Measurements from ENCODE around the gene HOOK2.
A peak's percentile ranks its signal among the peaks of the same experiment; 100 is the strongest.
"Not testable (repeated sequence)": the region's sequence is repeated elsewhere in the genome, so short reads cannot be mapped to it uniquely, and the experiment has no call there.

Gene HOOK2

GRCh38 chr19:12799742-12800465 is 24.6 kb upstream of the HOOK2 start:
- no peak for DNase-seq (ENCODE audit: low read depth in 1 of 2, low spot score in 1 of 2)
- TF ChIP-seq JUND (IDR thresholded peaks at IDR 0.05; ENCODE audit: low read depth) = no peak
- in situ Hi-C loops (cut with HindIII; ENCODE audit: low pct_unique_long_range_greater_than_20kb, low sequenced_read_pairs) = no loop called here

DNA sequence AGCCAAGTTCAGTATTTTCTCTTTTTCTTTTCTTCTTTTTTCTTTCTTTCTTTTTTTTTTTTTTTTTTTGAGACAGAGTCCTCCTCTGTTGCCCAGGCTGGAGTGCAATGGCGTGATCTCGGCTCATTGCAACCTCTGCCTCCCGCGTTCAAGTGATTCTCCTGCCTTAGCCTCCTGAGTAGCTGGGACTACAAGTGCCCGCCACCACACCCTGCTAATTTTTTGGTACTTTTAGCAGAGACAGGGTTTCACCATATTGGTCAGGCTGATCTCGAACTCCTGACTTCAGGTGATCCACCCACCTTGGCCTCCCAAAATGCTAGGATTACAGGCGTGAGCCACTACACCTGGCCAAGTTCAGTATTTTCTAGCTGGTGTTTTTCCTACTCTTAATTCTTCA is 22.3 kb upstream of the HOOK2 start:
- in situ Hi-C loops (cut with HindIII; ENCODE audit: low pct_unique_long_range_greater_than_20kb, low sequenced_read_pairs); DNase-seq (ENCODE audit: low read depth in 1 of 2, low spot score in 1 of 2): not testable (repeated sequence)

- DNase-seq (ENCODE audit: low read depth in 1 of 2, low spot score in 1 of 2) = no peak
- in situ Hi-C loops (cut with HindIII; ENCODE audit: low pct_unique_long_range_greater_than_20kb, low sequenced_read_pairs) = no loop called here
- TF ChIP-seq JUND (IDR thresholded peaks at IDR 0.05; ENCODE audit: low read depth) = no peak
Measured at GRCh38 chr19:12797141-12797587, 21.8 kb upstream of the HOOK2 start.

- DNase-seq (ENCODE audit: low read depth in 1 of 2, low spot score in 1 of 2) = peak in 1 of 2 experiments; percentile 80
- in situ Hi-C loops (cut with HindIII; ENCODE audit: low pct_unique_long_range_greater_than_20kb, low sequenced_read_pairs) = no loop called here
- TF ChIP-seq JUND (IDR thresholded peaks at IDR 0.05; ENCODE audit: low read depth) = no peak
Measured at GRCh38 chr19:12796146-12797071, 21.1 kb upstream of the HOOK2 start.

GRCh38 chr19:12794971-12795381 is 19.6 kb upstream of the HOOK2 start:
- TF ChIP-seq JUND (IDR thresholded peaks at IDR 0.05; ENCODE audit: low read depth) = no peak
- DNase-seq (ENCODE audit: low read depth in 1 of 2, low spot score in 1 of 2) = no peak
- in situ Hi-C loops (cut with HindIII; ENCODE audit: low pct_unique_long_range_greater_than_20kb, low sequenced_read_pairs) = no loop called here

DNA sequence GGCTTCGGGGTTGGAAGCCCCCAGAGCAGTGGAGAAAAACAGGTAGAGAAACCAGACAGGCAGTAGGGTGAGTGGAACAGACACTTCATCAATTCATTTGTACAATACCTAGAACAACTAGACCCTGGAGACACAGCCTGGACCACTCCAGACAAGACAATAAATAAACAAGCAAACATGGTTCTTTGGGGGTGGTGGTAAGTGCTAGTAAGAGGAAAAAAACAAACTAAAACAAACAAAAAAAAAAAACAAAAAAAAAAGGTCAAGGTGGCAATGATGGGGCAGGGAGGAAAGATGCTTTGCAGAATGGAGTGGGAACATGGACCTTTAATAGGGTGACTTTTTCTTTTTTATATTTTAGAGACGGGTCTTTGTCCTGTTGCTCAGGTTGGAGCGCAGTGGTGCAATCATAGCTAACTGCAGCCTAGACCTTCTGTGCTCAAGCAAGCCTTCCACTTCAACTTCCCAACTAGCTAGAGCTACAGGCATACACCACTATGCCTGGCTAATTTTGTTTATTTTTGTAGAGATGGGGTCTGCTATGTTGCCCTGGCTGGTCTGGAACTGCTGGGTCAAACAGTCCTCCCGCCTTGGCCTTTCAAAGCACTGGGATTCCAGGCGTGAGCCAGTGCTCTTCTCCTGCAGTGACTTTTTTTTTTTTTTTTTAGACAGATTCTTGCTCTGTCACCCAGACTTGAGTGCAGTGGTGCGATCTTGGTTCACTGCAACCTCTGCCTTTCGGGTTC is 19.0 kb upstream of the HOOK2 start:
- TF ChIP-seq JUND (IDR thresholded peaks at IDR 0.05; ENCODE audit: low read depth) = no peak
- in situ Hi-C loops (cut with HindIII; ENCODE audit: low pct_unique_long_range_greater_than_20kb, low sequenced_read_pairs) = no loop called here
- DNase-seq (ENCODE audit: low read depth in 1 of 2, low spot score in 1 of 2) = no peak

DNA sequence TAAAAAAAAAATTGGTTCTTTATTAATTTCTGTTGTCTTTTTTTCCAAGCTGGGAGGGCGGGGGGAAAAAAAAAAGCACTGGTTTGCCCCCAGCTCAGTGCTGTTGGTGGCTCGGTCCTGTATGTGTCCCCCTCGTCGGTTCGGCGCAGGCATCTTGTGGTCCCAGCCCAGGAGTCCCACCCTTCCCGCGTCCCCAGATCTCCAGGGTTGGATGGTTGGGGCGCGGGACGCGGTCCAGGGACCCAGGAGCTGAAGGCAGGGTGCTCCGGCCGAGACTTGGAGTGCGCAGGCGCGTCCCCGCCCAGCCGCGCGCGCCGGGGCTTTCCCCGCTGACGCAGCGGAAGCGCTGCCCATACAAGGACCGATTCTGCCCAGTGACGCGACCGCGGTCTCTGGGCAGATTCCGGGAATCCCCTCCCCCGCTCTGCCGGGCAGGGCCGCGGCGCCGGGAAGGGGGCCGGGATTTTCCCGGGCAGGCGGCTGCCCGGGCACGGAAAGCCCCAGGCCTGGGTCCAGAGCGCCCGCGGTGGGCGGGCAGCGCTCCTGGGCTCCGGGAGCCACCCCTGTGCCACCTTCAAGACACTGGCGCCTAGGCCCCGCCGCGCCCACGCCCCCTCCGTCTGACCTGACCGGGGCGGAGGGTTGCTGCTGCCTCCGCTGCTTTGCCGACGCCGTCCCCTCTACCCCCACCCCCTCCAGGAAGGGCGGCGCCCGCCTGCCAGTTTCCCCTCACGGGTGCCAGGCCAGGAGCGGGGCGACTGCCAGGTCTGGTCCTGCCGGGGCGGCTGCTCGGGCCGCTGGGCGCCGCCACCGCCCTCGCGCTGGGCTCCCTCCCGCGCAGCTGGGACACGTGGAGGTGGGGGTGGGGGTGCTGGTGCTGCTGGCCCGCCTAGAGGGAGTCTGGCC is 18.2 kb upstream of the HOOK2 start:
- in situ Hi-C loops (cut with HindIII; ENCODE audit: low pct_unique_long_range_greater_than_20kb, low sequenced_read_pairs) = no loop called here
- no peak for TF ChIP-seq JUND (IDR thresholded peaks at IDR 0.05; ENCODE audit: low read depth)
- peak; percentile 85 to 93 for DNase-seq (ENCODE audit: low read depth in 1 of 2, low spot score in 1 of 2)

DNA sequence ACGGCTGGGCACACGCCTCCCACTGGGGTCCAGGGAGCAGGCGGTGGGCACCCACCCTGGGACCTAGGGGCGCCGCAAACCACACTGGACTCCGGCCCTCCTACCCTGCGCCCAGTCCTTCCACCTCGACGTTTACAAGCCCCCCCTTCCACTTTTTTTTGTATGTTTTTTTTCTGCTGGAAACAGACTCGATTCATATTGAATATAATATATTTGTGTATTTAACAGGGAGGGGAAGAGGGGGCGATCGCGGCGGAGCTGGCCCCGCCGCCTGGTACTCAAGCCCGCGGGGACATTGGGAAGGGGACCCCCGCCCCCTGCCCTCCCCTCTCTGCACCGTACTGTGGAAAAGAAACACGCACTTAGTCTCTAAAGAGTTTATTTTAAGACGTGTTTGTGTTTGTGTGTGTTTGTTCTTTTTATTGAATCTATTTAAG is 17.5 kb upstream of the HOOK2 start:
- TF ChIP-seq JUND (IDR thresholded peaks at IDR 0.05; ENCODE audit: low read depth) = no peak
- no peak for DNase-seq (ENCODE audit: low read depth in 1 of 2, low spot score in 1 of 2)
- in situ Hi-C loops (cut with HindIII; ENCODE audit: low pct_unique_long_range_greater_than_20kb, low sequenced_read_pairs) = no loop called here

DNA sequence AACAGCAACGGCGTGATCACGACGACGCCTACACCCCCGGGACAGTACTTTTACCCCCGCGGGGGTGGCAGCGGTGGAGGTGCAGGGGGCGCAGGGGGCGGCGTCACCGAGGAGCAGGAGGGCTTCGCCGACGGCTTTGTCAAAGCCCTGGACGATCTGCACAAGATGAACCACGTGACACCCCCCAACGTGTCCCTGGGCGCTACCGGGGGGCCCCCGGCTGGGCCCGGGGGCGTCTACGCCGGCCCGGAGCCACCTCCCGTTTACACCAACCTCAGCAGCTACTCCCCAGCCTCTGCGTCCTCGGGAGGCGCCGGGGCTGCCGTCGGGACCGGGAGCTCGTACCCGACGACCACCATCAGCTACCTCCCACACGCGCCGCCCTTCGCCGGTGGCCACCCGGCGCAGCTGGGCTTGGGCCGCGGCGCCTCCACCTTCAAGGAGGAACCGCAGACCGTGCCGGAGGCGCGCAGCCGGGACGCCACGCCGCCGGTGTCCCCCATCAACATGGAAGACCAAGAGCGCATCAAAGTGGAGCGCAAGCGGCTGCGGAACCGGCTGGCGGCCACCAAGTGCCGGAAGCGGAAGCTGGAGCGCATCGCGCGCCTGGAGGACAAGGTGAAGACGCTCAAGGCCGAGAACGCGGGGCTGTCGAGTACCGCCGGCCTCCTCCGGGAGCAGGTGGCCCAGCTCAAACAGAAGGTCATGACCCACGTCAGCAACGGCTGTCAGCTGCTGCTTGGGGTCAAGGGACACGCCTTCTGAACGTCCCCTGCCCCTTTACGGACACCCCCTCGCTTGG is 16.9 kb upstream of the HOOK2 start:
- peak in 1 of 2 experiments; percentile 73 for DNase-seq (ENCODE audit: low read depth in 1 of 2, low spot score in 1 of 2)
- TF ChIP-seq JUND (IDR thresholded peaks at IDR 0.05; ENCODE audit: low read depth) = no peak
- in situ Hi-C loops (cut with HindIII; ENCODE audit: low pct_unique_long_range_greater_than_20kb, low sequenced_read_pairs) = no loop called here

DNA sequence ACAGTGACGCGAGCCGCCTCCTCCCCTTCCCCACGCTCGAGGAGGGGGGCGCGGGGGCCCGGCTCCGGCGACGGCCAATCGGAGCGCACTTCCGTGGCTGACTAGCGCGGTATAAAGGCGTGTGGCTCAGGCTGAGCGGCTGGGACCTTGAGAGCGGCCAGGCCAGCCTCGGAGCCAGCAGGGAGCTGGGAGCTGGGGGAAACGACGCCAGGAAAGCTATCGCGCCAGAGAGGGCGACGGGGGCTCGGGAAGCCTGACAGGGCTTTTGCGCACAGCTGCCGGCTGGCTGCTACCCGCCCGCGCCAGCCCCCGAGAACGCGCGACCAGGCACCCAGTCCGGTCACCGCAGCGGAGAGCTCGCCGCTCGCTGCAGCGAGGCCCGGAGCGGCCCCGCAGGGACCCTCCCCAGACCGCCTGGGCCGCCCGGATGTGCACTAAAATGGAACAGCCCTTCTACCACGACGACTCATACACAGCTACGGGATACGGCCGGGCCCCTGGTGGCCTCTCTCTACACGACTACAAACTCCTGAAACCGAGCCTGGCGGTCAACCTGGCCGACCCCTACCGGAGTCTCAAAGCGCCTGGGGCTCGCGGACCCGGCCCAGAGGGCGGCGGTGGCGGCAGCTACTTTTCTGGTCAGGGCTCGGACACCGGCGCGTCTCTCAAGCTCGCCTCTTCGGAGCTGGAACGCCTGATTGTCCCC is 16.1 kb upstream of the HOOK2 start, which contains the start of gene JUNB:
Gene JUNB (plus strand): TSS at position 142 of the 706 bp plus-strand sequence. CDS start 286 bp downstream, at position 428.
- peak; percentile 81 to 96 for DNase-seq (ENCODE audit: low read depth in 1 of 2, low spot score in 1 of 2)
- no peak for TF ChIP-seq JUND (IDR thresholded peaks at IDR 0.05; ENCODE audit: low read depth)
- in situ Hi-C loops (cut with HindIII; ENCODE audit: low pct_unique_long_range_greater_than_20kb, low sequenced_read_pairs) = no loop called here

Data from T47D (cell line).